Keratinocyte (primary cell): ENCODE results near the gene PTPRT. TPM values are rescaled to one million over a fixed set of nuclear protein-coding genes. Genes with fewer than 3 reads are reported as not detected.

Experiments
- DNase-seq: peaks from one replicate; pipeline ENCODE4 v3.0.0-alpha.2; 2011; ENCODE audit warnings: low read depth, missing footprints, low spot score
- FAIRE-seq: peaks from 2 replicates; lab custom pipeline; 2011; peaks lifted over from hg19 to GRCh38; lab: Jason Lieb, UNC
- H2AFZ ChIP-seq: 2 replicates; pipeline ENCODE4 v1.6.0; 2012; ENCODE audit warnings: low read length, control low read depth, inconsistent platforms; ENCODE audit not compliant: control insufficient read depth
- H3K27ac ChIP-seq: 2 replicates; pipeline ENCODE4 v1.5.1; 2011; ENCODE audit warnings: low read length; ENCODE audit not compliant: control insufficient read depth, insufficient read depth
- H3K27me3 ChIP-seq: 3 replicates; pipeline ENCODE4 v1.6.0; 2011; ENCODE audit warnings: low read length; ENCODE audit not compliant: control insufficient read depth, insufficient read depth; ENCODE audit errors: extremely low read depth
- H3K36me3 ChIP-seq, 2 experiments: 2 replicates in 1 of 2; 3 replicates in 1 of 2; pipeline ENCODE4 v1.5.1; 2011; ENCODE audit warnings: low read length in 2 of 2, mild to moderate bottlenecking in 1 of 2; ENCODE audit not compliant: control insufficient read depth in 2 of 2, insufficient read depth in 2 of 2; ENCODE audit errors: extremely low read depth in 1 of 2
- H3K4me1 ChIP-seq: 3 replicates; pipeline ENCODE4 v1.5.1; 2011; ENCODE audit warnings: low read length; ENCODE audit not compliant: control insufficient read depth, insufficient read depth; ENCODE audit errors: extremely low read depth
- H3K4me2 ChIP-seq: 3 replicates; pipeline ENCODE4 v1.6.0; 2011; ENCODE audit warnings: low read depth, low read length; ENCODE audit not compliant: control insufficient read depth, insufficient read depth; ENCODE audit errors: extremely low read depth
- H3K4me3 ChIP-seq, 3 experiments: fragments of 200-600 bp in 1 of 3; sonication (generic) in 1 of 3; 2 replicates in 2 of 3; 3 replicates in 1 of 3; pipeline ENCODE4 v1.5.1; 2011 to 2016; ENCODE audit warnings: low read length in 3 of 3, mild to moderate bottlenecking in 3 of 3, control low read depth in 2 of 3, inconsistent platforms in 1 of 3, low read depth in 1 of 3, mixed read lengths in 1 of 3, mixed run types in 1 of 3, moderate library complexity in 1 of 3; ENCODE audit not compliant: control insufficient read depth in 2 of 3, insufficient read depth in 2 of 3; ENCODE audit errors: extremely low read depth in 1 of 3
- H3K79me2 ChIP-seq: 2 replicates; pipeline ENCODE4 v1.6.0; 2012; ENCODE audit warnings: low read length; ENCODE audit not compliant: control insufficient read depth, insufficient read depth
- H3K9ac ChIP-seq: 3 replicates; pipeline ENCODE4 v1.6.0; 2011; ENCODE audit warnings: low read length; ENCODE audit not compliant: control insufficient read depth, insufficient read depth; ENCODE audit errors: extremely low read depth
- H3K9me1 ChIP-seq: 3 replicates; pipeline ENCODE4 v1.6.0; 2011; ENCODE audit warnings: low read length; ENCODE audit not compliant: control insufficient read depth, insufficient read depth; ENCODE audit errors: extremely low read depth
- H3K9me3 ChIP-seq: 2 replicates; pipeline ENCODE4 v1.5.1; 2012; ENCODE audit warnings: low read depth, low read length; ENCODE audit not compliant: control insufficient read depth
- H4K20me1 ChIP-seq: 3 replicates; pipeline ENCODE4 v1.6.0; 2011; ENCODE audit warnings: low read length; ENCODE audit not compliant: control insufficient read depth, insufficient read depth; ENCODE audit errors: extremely low read depth
- CTCF ChIP-seq, 3 experiments: IDR thresholded peaks in 1 of 3; conservative IDR thresholded peaks in 1 of 3; optimal IDR thresholded peaks in 1 of 3; 2 replicates in 2 of 3; 3 replicates in 1 of 3; pipeline versions ENCODE3 to v1.5.1; 2011; ENCODE audit warnings: low read length in 3 of 3, mild to moderate bottlenecking in 3 of 3, moderate library complexity in 2 of 3, control low read depth in 1 of 3, inconsistent platforms in 1 of 3; ENCODE audit not compliant: insufficient read depth in 2 of 3; ENCODE audit errors: extremely low read depth in 1 of 3
- EZH2 ChIP-seq: IDR thresholded peaks from one replicate; pipeline ENCODE4 v1.6.1; 2012; ENCODE audit warnings: inconsistent platforms, mild to moderate bottlenecking, low read length, moderate library complexity
- dilution Hi-C: fragments of 300-500 bp; cut with MboI; formaldehyde crosslinking; loops from one replicate; pipeline ENCODE4 v1.7.0; 2020; ENCODE audit warnings: low sequenced_read_pairs; ENCODE audit not compliant: extremely low pct_ligation_motif_present
- polyA plus RNA-seq, 5 experiments: library from polyadenylated mRNA; depleted of rRNA in 3 of 5; stranded (reverse) in 3 of 5; stranded (forward) in 1 of 5; unstranded in 1 of 5; fragments of >200 nt; gene quantifications; 1 replicate in 1 of 5; 2 replicates in 3 of 5; 3 replicates in 1 of 5; pipeline versions ENCODE4 v1.2.1 to v1.2.3, GENCODE V29; 2011 to 2012; ENCODE audit warnings: missing spikeins in 2 of 5, low read depth in 1 of 5, low replicate concordance in 1 of 5

PTPRT gene
- polyA plus RNA-seq, 1 donor (not counting 4 experiments of a cell fraction or from before 2014, with no cell fraction given) = not detected

- H3K79me2 ChIP-seq = no peaks in the 10 kb centered on the region
- H3K9me3 ChIP-seq = no peaks in the 10 kb centered on the region
- no peaks in the 10 kb centered on the region for H3K4me1 ChIP-seq
- H2AFZ ChIP-seq = no peak overlapping the region
- no peak for TF ChIP-seq CTCF (optimal IDR thresholded peaks at IDR 0.05 in 1 of 3, IDR thresholded peaks at IDR 0.05 in 1 of 3, conservative IDR thresholded peaks at IDR 0.05 in 1 of 3; ENCODE audit: extremely low read depth in 1 of 3, insufficient read depth in 2 of 3, low read length in 3 of 3)
- TF ChIP-seq EZH2 = no peak
- no peaks in the 10 kb centered on the region for H3K9me1 ChIP-seq
- no peaks in the 10 kb centered on the region for H3K36me3 ChIP-seq
- no peak for DNase-seq
- H3K4me3 ChIP-seq = no peak overlapping the region
- no peak overlapping the region for H3K27ac ChIP-seq
- H4K20me1 ChIP-seq = no peaks in the 10 kb centered on the region
- FAIRE-seq = no peak
- H3K9ac ChIP-seq = no peak overlapping the region
- H3K4me2 ChIP-seq = no peak overlapping the region
- dilution Hi-C loops = no loop called here
- H3K27me3 ChIP-seq = peaks cover 8% of the 10 kb centered on the region
Measured at GRCh38 chr20:43183536-43184070, 6.1 kb downstream of the PTPRT start.

GRCh38 chr20:43178080-43178479 is 11.6 kb downstream of the PTPRT start:
- Histone ChIP-seq H3K36me3 (no peaks in the 10 kb centered on the region), H3K9me1 (no peaks in the 10 kb centered on the region)

More at GRCh38 chr20:43178080-43178479, 11.6 kb downstream of the PTPRT start:
- no peaks in the 10 kb centered on the region for H3K9me3 ChIP-seq
- H3K4me1 ChIP-seq = no peaks in the 10 kb centered on the region
- no peak overlapping the region for H3K4me3 ChIP-seq
- no peak overlapping the region for H2AFZ ChIP-seq
- no peak for TF ChIP-seq EZH2
- no peak for TF ChIP-seq CTCF (optimal IDR thresholded peaks at IDR 0.05 in 1 of 3, IDR thresholded peaks at IDR 0.05 in 1 of 3, conservative IDR thresholded peaks at IDR 0.05 in 1 of 3; ENCODE audit: extremely low read depth in 1 of 3, insufficient read depth in 2 of 3, low read length in 3 of 3)
- H3K27ac ChIP-seq = no peak overlapping the region
- H3K4me2 ChIP-seq = no peak overlapping the region
- no peaks in the 10 kb centered on the region for H4K20me1 ChIP-seq
- no peak for FAIRE-seq
- dilution Hi-C loops = no loop called here
- H3K27me3 ChIP-seq = no peaks in the 10 kb centered on the region
- no peak for DNase-seq
- no peaks in the 10 kb centered on the region for H3K79me2 ChIP-seq
- no peak overlapping the region for H3K9ac ChIP-seq
